ENCODE measurements around the gene TEAD1.

DNA sequence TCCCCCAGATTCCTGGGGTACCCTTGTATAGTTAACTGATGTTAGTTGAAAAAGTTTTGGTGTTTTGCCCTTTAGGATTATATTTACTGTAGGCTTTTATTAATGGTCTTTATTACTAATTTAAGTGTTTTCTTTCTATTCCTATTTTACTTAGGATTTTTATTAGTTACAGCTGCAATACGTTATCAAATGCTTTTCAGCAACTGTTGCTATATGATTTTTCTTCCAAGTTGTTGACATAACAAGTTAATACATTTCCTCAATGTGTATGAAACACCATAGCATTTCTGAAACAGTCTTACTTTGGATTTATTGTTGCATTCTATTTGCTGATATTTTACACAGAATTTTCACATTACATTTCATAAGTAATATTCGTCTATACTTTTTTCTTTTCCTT is 253.7 kb downstream of the TEAD1 start:
- TF ChIP-seq, protein P1, sequence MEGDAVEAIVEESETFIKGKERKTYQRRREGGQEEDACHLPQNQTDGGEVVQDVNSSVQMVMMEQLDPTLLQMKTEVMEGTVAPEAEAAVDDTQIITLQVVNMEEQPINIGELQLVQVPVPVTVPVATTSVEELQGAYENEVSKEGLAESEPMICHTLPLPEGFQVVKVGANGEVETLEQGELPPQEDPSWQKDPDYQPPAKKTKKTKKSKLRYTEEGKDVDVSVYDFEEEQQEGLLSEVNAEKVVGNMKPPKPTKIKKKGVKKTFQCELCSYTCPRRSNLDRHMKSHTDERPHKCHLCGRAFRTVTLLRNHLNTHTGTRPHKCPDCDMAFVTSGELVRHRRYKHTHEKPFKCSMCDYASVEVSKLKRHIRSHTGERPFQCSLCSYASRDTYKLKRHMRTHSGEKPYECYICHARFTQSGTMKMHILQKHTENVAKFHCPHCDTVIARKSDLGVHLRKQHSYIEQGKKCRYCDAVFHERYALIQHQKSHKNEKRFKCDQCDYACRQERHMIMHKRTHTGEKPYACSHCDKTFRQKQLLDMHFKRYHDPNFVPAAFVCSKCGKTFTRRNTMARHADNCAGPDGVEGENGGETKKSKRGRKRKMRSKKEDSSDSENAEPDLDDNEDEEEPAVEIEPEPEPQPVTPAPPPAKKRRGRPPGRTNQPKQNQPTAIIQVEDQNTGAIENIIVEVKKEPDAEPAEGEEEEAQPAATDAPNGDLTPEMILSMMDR (IDR thresholded peaks at IDR 0.05) = no peak
- no peak for TF ChIP-seq POLR2A (IDR thresholded peaks at IDR 0.05)
